CD4-positive, alpha-beta T cell treated with Interleukin-4 for 1 hour (primary cell): Measurements from ENCODE around the gene MUC13.
"Not testable (repeated sequence)": the region's sequence is repeated elsewhere in the genome, so short reads cannot be mapped to it uniquely, and the experiment has no call there.

ENCODE experiments used
- DNase-seq, 2 donors: peaks; one replicate each; pipeline ENCODE4 v3.0.0-alpha.2; 2020 to 2022

The MUC13 gene

GRCh38 chr3:124934577-124934976 lies at the start of gene MUC13:
Gene MUC13, minus strand, starts transcription at chr3:124934751. Its CDS starts 39 bp downstream, at chr3:124934712.
- DNase-seq = no peak

- DNase-seq = no peak
These were observed 48.3 kb upstream of the MUC13 start for GRCh38 chr3:124982855-124983254.

DNA sequence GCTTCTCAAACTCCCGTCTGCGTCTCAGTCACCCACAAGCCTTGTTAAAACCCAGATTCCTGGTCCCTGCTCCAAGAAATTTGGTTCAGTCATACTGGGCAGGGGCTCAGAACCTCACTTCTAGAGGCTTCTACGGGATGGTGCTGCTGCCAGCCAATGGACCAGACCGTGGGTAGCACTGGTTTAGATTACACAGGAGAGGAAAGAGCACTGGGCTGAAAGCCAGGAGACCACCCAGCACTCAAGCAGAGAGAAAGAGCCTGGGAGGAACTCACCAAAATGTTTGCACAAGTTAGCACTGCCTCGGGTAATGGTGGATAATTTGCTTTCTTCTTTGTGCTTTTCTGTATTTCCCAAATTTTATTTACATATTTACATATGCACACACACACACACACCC lies 46.9 kb upstream of the MUC13 start:
- DNase-seq = no peak

GRCh38 chr3:124978627-124979026 lies 44.1 kb upstream of the MUC13 start:
- DNase-seq = no peak

DNA sequence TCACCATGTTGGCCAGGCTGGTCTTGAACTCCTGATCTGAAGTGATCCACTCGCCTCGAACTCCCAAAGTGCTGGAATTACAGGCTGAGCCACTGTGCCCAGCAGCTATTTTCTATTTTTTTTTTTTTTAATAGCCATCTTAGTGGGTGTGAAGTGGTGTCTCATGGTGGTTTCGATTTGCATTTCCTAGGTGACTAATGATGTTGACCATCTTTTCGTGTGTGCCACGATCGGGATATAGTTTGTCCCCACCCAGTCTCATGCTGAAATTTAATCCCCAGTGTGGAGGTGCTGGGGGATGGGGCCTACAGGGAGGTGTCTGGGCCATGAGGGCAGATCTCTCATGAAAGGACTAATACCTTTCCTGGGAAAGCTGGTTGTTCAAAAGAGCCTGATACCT lies 41.8 kb upstream of the MUC13 start:
- no peak for DNase-seq

DNA sequence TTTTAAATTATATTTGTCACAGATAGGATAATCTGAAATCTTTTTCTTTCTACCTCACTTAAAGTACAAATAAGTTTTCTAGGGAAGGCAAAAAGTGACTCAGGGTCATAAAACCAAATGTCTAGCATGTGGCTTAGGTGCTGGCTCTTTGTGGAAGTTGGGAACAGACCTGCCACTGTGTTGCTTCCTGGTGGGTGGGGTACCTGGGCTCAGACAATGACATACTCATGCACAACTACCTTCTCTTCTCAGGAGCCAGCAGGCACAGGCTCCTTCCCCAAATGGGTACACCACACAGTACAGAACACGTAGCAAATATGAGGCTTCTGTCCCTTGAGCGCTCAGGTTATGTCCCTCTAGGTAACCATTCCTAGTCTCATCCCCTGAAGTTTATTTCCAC lies 40.1 kb upstream of the MUC13 start:
- DNase-seq = no peak

- no peak for DNase-seq
These were observed 38.7 kb upstream of the MUC13 start for GRCh38 chr3:124973290-124973689.

- no peak for DNase-seq
These were observed 37.9 kb upstream of the MUC13 start for GRCh38 chr3:124972457-124972856.

- DNase-seq = no peak
These were observed 35.6 kb upstream of the MUC13 start for GRCh38 chr3:124969963-124970722.

- DNase-seq = no peak
These were observed 34.6 kb upstream of the MUC13 start for GRCh38 chr3:124969190-124969589.

- DNase-seq = no peak
These were observed 33.4 kb upstream of the MUC13 start for GRCh38 chr3:124967964-124968363.

DNA sequence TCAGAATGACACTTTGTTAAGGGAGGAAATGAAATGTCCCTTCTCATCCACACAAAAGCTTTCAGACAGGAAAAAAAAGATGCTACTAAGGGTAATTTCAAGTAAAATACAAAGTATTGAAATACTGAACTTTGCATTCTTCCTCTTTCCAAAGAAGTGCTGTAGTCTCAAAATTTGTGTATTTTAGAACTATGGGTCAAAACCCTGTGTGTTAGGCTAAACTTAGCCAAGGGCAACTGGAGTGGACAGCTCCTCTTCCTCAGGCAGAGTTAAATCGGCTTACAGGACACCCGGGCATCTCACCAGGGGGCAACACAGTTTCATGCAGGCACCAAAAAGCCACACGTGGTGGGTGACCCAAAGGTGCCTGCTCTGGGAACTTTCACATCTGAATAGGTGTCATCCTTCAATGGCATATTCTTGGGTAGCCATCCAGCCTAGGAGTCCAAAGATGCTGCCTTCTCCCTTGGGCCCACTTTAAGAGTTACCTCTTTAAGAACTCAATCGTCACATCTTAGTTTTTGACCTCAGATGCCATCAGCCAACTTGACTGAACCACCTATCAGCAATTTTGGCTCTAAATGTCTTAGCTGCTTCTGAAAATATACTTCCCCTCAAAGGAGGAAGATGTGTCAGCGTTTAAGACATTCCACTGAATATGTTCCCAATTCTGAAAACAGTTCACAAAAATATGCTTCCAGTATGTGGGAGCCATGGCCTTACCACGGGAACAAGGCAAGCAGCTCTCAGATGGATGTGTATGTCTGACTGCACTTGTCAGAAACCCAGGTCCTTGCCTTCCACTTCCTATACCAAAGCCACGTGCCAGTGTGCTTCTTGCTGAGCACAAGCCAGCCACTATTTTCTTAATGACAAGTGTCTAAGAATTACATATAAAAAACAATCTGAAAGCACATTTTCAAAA lies 32.2 kb upstream of the MUC13 start:
- no peak for DNase-seq

DNA sequence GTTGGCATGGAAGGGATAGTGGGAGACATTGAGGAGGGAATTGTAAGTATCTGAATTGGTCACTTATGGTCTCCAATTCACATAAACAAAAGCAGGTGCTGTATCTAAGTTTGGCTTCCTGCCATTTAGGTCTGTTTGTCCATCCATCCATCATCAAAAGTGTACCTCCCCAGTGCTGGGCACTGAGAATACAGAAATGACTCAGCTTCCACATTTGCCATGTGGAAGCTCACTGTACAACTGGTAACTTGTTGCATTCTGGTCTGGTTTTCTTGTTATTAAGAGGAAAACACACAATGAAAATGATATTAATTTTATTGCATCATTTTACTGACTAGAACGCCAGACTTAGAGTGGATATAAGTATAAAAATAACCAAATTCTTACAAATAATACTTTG lies 30.9 kb upstream of the MUC13 start:
- no peak for DNase-seq

GRCh38 chr3:124964387-124964786 lies 29.8 kb upstream of the MUC13 start:
- no peak for DNase-seq

DNA sequence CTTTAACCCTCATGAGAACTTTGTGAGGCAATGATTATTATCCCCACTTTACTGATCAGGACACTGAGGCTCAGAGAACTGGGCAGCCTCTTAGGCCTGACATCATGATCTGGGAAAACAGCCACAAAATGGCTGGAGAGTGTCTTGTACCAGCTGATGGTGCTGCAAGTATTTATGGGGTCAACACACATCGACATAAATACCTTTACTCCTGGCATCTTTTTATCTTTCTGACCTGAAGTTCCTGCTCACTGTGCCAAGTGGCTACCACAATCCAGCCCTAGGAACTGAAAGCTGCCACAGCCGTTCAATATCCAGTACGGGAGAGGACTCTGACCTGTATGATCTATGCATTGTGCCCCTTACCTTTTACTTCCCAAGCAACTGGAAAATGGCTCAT lies 29.2 kb upstream of the MUC13 start:
- no peak for DNase-seq

- DNase-seq = no peak
These were observed 27.9 kb upstream of the MUC13 start for GRCh38 chr3:124962403-124962940.

DNA sequence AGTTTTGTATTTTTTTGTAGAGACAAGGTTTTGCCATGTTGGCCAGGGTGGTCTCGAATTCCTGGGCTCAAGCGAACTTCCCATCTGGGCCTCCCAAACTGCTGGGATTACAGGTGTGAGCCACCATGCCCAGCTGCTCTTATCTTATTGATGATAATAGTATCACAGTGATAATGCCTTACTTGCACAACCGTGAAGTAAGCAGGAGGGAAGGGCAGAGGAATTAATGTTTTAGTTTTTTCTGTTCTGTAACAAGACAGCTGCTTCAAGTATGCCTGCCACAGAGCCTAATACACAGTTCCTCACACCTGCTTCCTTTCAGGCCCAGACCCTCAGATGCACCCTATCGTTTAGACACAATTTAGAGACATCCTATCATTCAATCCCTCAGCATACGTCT lies 26.1 kb upstream of the MUC13 start:
- no peak for DNase-seq

GRCh38 chr3:124960105-124960504 lies 25.6 kb upstream of the MUC13 start:
- DNase-seq = no peak

DNA sequence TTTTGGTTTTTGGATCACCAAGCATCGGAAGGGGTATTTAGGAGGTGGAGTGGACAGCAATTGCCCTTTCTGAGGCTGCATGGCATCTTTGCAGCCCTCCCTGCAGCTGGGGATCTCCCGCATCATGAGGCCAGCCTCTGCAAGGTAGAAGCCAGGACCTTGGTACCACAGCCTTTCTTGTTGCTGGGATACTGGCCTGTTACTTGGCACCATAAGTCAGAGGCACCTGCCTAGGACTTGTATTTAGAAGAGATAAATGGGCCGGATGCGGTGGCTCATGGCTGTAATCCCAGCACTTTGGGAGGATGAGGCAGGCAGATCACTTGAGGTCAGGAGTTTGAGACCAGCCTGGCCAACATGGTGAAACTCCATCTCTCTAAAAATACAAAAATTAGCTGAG lies 23.4 kb upstream of the MUC13 start:
- not testable (repeated sequence) for DNase-seq

GRCh38 chr3:124952282-124952855 lies 17.8 kb upstream of the MUC13 start:
- DNase-seq = no peak

- no peak for DNase-seq
These were observed 17.1 kb upstream of the MUC13 start for GRCh38 chr3:124951511-124952281.

GRCh38 chr3:124950026-124950425 lies 15.5 kb upstream of the MUC13 start:
- DNase-seq = no peak

- DNase-seq = no peak
These were observed 8.1 kb upstream of the MUC13 start for GRCh38 chr3:124942613-124943012.
